Ascending aorta (tissue), 2 donors: ENCODE results near the gene FARS2. TPM values are rescaled to one million over a fixed set of nuclear protein-coding genes. Genes with fewer than 3 reads are reported as not detected.

Source experiments
- DNase-seq, 2 donors: peaks; one replicate each; pipeline ENCODE4 v3.0.0-alpha.2; 2019; ENCODE audit warnings: low spot score in 2 of 2
- H3K27ac ChIP-seq, 2 donors: fragments of 200-600 bp; sonication (generic); one replicate each; pipeline ENCODE4 v1.5.1; 2016 to 2017; ENCODE audit warnings: mild to moderate bottlenecking in 1 of 2
- H3K27me3 ChIP-seq: fragments of 200-600 bp; sonication (generic); one replicate; pipeline ENCODE4 v1.5.1; 2017
- H3K36me3 ChIP-seq, 2 donors: fragments of 200-600 bp; sonication (generic); one replicate each; pipeline ENCODE4 v1.5.1; 2016
- H3K4me1 ChIP-seq, 2 donors: fragments of 200-600 bp; sonication (generic); one replicate each; pipeline ENCODE4 v1.5.1; 2016 to 2017; ENCODE audit warnings: mild to moderate bottlenecking in 1 of 2
- H3K4me3 ChIP-seq, 2 donors: fragments of 200-600 bp; sonication (generic); one replicate each; pipeline ENCODE4 v1.5.1; 2016 to 2017; ENCODE audit warnings: mild to moderate bottlenecking in 1 of 2
- H3K9me3 ChIP-seq, 2 donors: fragments of 200-600 bp; sonication (generic); one replicate each; pipeline ENCODE4 v1.5.1; 2016
- CTCF ChIP-seq, 3 experiments: fragments of 200-600 bp in 2 of 3; fragments of 450-650 bp in 1 of 3; sonication (generic) in 2 of 3; IDR thresholded peaks; one replicate each; pipeline ENCODE4 v1.5.1; 2016 to 2019; ENCODE audit warnings: antibody characterized with exemption in 3 of 3, mild to moderate bottlenecking in 1 of 3, moderate library complexity in 1 of 3
- intact Hi-C: fragments of 100-400 bp; cut with DNase I; formaldehyde crosslinking; loops from one replicate; pipeline ENCODE4 v1.15.1; 2023
- total RNA-seq: library from RNA; depleted of rRNA; stranded (reverse); fragments of >200 nt; gene quantifications from one replicate; pipeline ENCODE4 v1.1.0, GENCODE V29; 2016

The FARS2 gene
- total RNA-seq, 1 donor from 2014 or later: 17.6 TPM

GRCh38 chr6:5731435-5731834, 470.1 kb downstream of the FARS2 start:
- H3K9me3 ChIP-seq: no peaks in the 10 kb centered on the region
- no peaks in the 10 kb centered on the region for H3K36me3 ChIP-seq
- H3K27ac ChIP-seq: no peak overlapping the region
- H3K4me3 ChIP-seq: no peak overlapping the region
- no peaks in the 10 kb centered on the region for H3K27me3 ChIP-seq
- DNase-seq: peak in 1 of 2 donors; percentile 15
- H3K4me1 ChIP-seq: no peaks in the 10 kb centered on the region
- intact Hi-C loops: no loop called here
- TF ChIP-seq CTCF (IDR thresholded peaks at IDR 0.05): no peak

GRCh38 chr6:5732496-5732895, 471.2 kb downstream of the FARS2 start:
- H3K4me3 ChIP-seq: no peak overlapping the region
- no peaks in the 10 kb centered on the region for H3K9me3 ChIP-seq
- H3K4me1 ChIP-seq: no peaks in the 10 kb centered on the region
- intact Hi-C loops: no loop called here
- no peak overlapping the region for H3K27ac ChIP-seq
- H3K27me3 ChIP-seq: no peaks in the 10 kb centered on the region
- H3K36me3 ChIP-seq: no peaks in the 10 kb centered on the region
- peak in 1 of 2 donors; percentile 38 for DNase-seq
- no peak for TF ChIP-seq CTCF (IDR thresholded peaks at IDR 0.05)

DNA sequence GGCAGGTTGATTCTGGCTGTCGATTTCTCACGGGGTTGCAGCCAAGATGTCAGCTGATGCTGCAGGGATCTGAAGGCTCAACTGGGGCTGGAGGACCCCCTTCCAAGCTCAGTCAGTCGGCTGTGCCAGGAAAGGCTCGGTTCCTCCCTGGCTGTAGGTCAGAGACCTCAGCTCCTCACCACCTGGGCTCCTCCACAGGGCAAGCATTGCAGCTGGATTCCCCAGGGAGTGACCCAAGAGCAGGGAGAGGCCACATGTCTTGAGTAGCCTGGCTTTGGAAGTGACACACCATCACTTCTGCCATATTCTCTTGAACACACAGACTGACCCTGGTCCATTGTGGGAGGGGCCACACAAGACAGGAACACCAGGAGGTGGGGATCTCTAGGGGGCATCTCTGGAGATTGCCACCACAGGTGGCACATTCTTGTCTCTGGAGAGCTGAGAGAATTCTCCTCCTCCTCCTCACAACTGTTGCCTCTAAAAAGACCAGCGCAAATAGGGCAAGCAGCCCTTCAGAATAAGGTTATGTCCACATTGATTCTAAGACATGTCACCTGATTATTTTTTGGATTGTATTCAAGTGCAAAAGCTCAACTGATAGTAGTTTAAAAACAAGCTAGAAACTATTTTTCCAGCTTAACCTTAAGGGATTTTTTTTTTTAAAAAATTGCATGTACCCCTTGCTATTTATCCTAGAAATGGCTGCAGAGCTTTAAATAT, 474.9 kb downstream of the FARS2 start:
- Histone ChIP-seq H3K9me3 (no peaks in the 10 kb centered on the region), H3K36me3 (no peaks in the 10 kb centered on the region), H3K4me1 (no peaks in the 10 kb centered on the region), H3K4me3 (no peak overlapping the region), H3K27me3 (no peaks in the 10 kb centered on the region), H3K27ac (no peak overlapping the region)
- intact Hi-C loops: no loop called here
- DNase-seq: peak in 1 of 2 donors; percentile 50
- no peak for TF ChIP-seq CTCF (IDR thresholded peaks at IDR 0.05)

DNA sequence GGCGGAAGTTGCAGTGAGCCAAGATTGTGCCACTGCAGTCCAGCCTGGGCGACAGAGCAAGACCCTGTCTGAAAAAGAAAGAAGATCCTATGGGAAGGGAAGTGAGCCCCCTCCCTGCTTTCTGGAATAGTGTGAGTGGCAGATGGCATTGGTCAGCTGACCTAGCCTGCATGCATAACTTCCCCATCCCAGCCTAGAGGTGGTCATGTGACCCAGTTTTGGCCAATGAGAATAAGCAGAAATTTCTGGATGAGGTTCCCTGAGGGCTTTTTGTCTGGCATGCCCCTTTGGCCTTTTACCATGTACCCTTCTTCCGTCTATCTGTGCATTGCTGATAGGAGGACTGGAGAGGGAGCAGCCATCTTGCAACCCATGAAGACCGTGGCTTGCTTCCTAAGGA, 476.1 kb downstream of the FARS2 start:
- Histone ChIP-seq H3K9me3 (no peaks in the 10 kb centered on the region), H3K36me3 (no peaks in the 10 kb centered on the region), H3K4me1 (no peaks in the 10 kb centered on the region), H3K27ac (no peak overlapping the region), H3K4me3 (no peak overlapping the region), H3K27me3 (no peaks in the 10 kb centered on the region)
- no peak for TF ChIP-seq CTCF (IDR thresholded peaks at IDR 0.05)
- DNase-seq: no peak
- intact Hi-C loops: no loop called here

- DNase-seq: no peak
- intact Hi-C loops: no loop called here
- H3K4me3 ChIP-seq: no peak overlapping the region
- H3K4me1 ChIP-seq: no peaks in the 10 kb centered on the region
- H3K36me3 ChIP-seq: no peaks in the 10 kb centered on the region
- no peaks in the 10 kb centered on the region for H3K27me3 ChIP-seq
- TF ChIP-seq CTCF (IDR thresholded peaks at IDR 0.05): no peak
- H3K9me3 ChIP-seq: no peaks in the 10 kb centered on the region
- H3K27ac ChIP-seq: no peak overlapping the region
Observed at GRCh38 chr6:5738211-5738610, 476.9 kb downstream of the FARS2 start.

DNA sequence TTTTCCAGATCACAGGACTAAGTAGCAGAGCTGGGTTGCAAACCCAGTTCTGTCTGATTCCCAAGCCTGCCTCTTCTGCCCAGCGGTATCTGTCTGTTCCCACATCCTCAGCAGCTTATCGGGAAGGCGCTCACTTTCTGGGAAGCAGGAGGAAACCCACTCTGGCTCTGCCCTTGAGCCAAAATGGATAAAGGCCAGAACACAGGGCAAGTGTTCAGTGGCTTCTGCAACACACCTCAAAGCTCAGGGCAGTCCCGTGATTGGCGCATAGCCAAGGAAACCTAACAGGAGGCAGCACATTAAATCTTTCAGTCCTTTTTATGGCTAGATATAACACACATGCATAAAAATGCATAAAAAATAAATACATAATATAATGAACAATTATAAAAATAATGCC, 483.2 kb downstream of the FARS2 start:
- no peak for TF ChIP-seq CTCF (IDR thresholded peaks at IDR 0.05)
- no peak for DNase-seq
- intact Hi-C loops: no loop called here

More for the DNA sequence above, 483.2 kb downstream of the FARS2 start:
- Histone ChIP-seq H3K4me1 (no peaks in the 10 kb centered on the region), H3K9me3 (no peaks in the 10 kb centered on the region), H3K36me3 (no peaks in the 10 kb centered on the region), H3K27ac (no peak overlapping the region), H3K4me3 (no peak overlapping the region), H3K27me3 (no peaks in the 10 kb centered on the region)
